WI38 (cell line): ENCODE measurements around the gene LYPD3.

Experiments
- H3K4me3 ChIP-seq: 2 replicates; pipeline ENCODE4 v1.5.1; 2011; ENCODE audit warnings: low read depth, mild to moderate bottlenecking, control low read depth, low read length
- TF ChIP-seq, protein P1 (sequence below): IDR thresholded peaks from 2 replicates; pipeline ENCODE4 v1.5.1; 2012; ENCODE audit warnings: low read depth, mild to moderate bottlenecking, control low read depth, low read length

The LYPD3 gene

DNA sequence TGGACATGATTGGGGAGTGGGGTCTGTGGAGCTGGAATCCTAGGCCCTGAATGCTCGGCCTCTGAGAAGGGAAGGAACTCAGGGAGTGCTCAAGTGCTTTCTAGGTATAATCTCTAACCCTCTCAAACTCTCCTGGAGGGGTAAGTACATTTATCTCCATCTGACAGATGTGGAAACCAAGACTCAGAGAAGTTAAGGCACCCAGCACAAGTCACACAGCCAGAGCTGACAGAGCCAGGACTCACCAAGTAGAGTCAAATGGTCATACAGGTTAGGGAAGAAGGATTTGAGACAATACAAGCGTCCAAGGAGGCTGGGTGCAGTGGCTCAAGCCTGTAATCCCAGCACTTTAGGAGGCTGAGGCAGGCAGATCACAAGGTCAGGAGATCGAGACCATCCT, 12.9 kb upstream of the LYPD3 start:
- TF ChIP-seq, protein P1, sequence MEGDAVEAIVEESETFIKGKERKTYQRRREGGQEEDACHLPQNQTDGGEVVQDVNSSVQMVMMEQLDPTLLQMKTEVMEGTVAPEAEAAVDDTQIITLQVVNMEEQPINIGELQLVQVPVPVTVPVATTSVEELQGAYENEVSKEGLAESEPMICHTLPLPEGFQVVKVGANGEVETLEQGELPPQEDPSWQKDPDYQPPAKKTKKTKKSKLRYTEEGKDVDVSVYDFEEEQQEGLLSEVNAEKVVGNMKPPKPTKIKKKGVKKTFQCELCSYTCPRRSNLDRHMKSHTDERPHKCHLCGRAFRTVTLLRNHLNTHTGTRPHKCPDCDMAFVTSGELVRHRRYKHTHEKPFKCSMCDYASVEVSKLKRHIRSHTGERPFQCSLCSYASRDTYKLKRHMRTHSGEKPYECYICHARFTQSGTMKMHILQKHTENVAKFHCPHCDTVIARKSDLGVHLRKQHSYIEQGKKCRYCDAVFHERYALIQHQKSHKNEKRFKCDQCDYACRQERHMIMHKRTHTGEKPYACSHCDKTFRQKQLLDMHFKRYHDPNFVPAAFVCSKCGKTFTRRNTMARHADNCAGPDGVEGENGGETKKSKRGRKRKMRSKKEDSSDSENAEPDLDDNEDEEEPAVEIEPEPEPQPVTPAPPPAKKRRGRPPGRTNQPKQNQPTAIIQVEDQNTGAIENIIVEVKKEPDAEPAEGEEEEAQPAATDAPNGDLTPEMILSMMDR = no peak
- no peak overlapping the region for H3K4me3 ChIP-seq

- no peak overlapping the region for H3K4me3 ChIP-seq
- TF ChIP-seq, protein P1 = no peak
These were observed 11.2 kb upstream of the LYPD3 start for GRCh38 chr19:43476606-43477005.

GRCh38 chr19:43474986-43475705, 9.7 kb upstream of the LYPD3 start:
- TF ChIP-seq, protein P1 = no peak
- H3K4me3 ChIP-seq = peak overlapping the region; percentile 30

DNA sequence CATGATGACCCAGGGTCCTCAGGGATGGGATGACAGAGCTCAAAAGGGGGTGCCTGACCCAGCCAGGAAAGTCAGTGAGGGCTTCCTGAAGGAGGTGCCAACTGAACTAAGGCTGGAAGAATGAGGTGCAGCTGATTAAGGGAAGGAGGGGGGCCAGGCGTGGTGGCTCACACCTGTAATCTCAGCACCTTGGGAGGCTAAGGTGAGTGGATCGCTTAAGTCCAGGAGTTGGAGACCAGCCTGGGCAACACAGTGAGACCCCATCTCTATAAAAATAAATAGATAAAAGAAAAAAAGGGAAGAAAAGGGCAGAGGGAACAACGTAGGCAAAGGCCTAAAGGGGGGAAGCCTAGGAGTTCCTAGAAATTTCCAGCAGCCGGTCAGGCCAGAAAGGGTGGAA, 9.1 kb upstream of the LYPD3 start:
- TF ChIP-seq, protein P1 = no peak
- no peak overlapping the region for H3K4me3 ChIP-seq

DNA sequence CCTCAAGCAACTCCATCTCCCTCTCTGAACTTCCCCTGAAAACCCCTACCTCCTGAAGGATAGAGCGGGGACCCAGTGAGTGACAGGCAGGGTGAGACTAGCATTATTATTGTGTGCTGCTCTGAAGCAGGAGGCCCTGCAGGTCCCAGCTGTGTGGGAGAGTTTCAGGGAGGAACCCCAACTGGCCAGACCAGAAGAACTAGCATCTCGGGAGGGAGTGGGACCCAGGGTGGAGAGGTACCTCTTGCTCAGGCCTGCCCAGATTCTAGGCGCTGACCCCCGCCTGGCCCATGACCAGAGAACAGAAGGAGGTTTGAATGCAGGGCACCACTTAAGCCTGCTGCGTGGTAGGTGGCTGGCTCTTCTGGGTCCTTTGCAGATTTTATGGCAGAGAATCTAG, 5.7 kb upstream of the LYPD3 start:
- H3K4me3 ChIP-seq = no peak overlapping the region
- TF ChIP-seq, protein P1 = no peak

DNA sequence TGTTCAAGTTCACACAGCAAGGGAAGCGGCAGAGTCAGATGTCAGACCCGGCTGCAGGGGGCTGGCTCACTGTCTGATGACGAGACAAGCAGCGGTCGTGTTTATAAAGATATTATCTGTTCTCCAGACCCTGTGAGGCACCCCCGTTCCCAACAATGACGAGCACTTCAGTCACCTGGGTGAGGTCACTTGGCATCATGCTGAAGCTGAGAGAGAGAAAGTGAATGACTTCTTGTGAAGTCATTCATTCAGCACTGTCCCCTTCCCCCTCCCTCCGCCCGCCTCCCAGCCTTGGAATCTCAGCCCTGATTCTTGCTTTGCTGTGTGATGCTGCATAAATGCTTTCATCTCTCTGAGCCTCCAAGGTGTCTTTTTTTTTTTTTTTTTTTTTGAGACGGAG, 4.9 kb upstream of the LYPD3 start:
- TF ChIP-seq, protein P1 = no peak
- H3K4me3 ChIP-seq = peak overlapping the region; percentile 3; the same call in 1 of the 2 replicates

DNA sequence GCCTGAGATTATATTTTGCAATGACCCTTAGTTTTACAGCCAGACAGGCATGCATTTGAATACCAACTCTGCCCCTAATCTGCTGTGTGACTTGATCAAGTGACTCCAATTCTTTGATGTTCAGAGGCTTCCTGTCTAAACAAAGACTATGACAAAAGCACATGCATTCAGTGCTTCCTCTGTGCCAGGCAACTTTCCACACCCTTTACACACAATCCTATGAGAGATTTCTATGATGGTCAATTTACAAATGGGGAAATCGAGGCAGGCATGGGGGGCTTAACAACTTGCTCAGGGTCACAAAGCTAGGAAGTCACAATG, 3.7 kb upstream of the LYPD3 start:
- H3K4me3 ChIP-seq = no peak overlapping the region
- TF ChIP-seq, protein P1 = no peak
